GM19324 (cell line): Measurements from ENCODE around the gene ERVFRD-1.

ENCODE experiments used
- ATAC-seq: cut with Tn5 transposase; IDR thresholded peaks from one replicate; pipeline ENCODE4 v1.9.1; 2021; ENCODE audit warnings: mild to moderate bottlenecking, moderate library complexity; ENCODE audit not compliant: unreplicated experiment, low FRiP score

Gene ERVFRD-1

DNA sequence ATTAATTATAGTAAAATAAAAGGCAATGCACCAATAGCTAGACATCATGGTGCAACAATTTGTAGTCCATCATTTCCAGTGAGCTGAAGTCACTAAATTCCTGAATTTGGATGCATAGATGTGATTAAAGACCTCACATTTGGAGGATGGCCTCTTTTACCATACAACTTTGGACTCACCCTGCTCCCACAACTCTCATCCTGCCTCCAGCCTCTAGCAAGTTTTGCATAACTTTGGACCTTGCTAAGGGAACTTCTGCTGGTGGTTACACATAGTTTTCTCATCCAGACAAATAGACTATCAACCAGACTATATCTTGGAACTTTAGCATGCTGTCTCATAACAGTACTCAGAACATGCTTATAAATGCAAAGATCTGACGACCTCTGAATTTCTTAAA, 54.7 kb downstream of the ERVFRD-1 start:
- no peak for ATAC-seq

DNA sequence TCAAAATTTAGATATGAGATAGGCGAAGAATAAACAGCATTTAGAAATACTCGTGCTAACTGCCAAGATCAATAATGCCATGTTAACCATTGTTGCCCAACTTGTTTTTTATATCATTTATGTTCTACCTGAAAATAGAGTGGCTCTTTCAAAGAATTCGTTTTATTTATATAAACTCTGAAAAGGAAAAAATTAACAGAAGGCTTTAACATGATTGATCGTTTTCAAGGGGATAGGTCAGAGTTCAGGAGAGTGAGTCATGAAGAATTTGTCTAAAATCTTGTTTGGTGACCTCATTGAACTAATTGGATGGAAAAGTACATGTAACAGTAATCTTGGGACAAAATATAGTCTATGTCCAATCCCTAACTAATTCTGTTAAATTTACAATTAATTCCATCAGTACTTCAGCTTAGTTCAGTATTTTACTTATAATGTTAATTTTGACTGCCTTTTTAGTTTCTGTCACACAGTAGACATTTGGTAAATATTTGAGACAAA, 56.3 kb downstream of the ERVFRD-1 start:
- no peak for ATAC-seq

DNA sequence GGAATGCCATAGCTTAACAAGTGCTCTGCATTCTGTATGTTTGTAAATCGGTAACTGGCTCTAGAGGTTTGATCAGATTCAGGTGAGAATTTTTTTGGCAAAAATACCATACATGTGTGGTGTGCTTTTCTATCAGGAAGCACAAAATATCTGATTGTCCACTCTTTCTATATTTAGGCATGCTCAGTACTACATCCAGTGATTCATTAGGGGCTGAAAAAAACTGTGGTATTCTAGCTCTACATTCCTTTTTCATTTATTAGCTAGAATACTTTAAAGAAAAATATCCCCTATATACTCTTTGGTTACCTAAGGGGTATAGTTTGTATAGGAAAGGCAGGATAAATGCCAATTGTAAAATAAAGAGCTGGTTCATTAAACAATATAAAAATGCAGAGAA, 56.8 kb downstream of the ERVFRD-1 start:
- ATAC-seq = no peak

DNA sequence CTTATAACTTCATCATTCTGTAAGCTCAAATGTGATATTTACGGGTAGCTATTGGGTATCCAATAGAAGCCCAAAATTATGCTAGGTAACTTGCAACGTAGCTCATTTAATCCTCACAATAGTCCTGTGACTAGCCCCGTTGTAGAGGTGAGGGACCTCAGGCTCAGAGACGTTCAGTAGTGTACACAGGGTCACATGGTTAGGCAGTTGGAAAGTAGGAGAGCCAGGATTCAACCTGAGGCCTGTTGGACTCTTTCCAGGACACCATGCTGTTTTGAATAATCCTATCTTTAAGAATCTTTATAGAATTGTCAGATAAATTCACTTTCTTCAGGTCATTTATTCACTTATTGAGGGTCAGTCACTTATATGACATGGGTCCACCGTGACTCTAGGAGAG, 58.2 kb downstream of the ERVFRD-1 start:
- ATAC-seq = no peak
